ENCODE results near the gene TTF1.

The TTF1 gene, protein sequence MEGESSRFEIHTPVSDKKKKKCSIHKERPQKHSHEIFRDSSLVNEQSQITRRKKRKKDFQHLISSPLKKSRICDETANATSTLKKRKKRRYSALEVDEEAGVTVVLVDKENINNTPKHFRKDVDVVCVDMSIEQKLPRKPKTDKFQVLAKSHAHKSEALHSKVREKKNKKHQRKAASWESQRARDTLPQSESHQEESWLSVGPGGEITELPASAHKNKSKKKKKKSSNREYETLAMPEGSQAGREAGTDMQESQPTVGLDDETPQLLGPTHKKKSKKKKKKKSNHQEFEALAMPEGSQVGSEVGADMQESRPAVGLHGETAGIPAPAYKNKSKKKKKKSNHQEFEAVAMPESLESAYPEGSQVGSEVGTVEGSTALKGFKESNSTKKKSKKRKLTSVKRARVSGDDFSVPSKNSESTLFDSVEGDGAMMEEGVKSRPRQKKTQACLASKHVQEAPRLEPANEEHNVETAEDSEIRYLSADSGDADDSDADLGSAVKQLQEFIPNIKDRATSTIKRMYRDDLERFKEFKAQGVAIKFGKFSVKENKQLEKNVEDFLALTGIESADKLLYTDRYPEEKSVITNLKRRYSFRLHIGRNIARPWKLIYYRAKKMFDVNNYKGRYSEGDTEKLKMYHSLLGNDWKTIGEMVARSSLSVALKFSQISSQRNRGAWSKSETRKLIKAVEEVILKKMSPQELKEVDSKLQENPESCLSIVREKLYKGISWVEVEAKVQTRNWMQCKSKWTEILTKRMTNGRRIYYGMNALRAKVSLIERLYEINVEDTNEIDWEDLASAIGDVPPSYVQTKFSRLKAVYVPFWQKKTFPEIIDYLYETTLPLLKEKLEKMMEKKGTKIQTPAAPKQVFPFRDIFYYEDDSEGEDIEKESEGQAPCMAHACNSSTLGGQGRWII

DNA sequence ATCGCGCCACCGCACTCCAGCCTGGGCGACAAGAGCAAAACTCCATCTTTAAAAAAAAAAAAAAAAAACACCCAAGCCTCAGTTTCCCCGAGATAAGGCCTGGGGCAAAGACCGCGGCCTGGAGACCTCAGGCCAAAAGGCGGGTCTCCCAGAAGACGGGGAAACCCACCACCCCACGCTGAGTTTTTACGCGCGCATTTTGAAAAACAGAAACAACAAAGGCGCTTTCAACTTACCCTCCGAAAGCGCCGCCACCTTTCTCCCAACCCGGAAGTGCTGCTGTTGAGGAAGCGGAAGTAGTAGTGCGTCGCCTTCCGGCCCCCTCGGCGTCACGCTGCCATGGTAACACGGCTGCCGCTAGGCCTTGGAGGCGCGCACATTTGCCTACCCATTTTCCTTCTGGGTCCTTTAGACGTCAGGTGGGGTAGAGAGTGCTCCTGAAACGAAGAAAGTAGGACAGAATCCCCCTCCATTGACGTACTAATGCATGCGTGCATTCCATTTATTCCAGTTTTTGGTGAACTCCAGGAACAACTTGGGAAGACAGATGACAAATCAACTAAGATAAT, at the start of gene TTF1:
TTF1 (minus strand) TSS at position 287 of the 569 bp plus-strand sequence. CDS start 4,019 bp downstream, outside the sequence.
- Histone ChIP-seq H3K9ac (ENCODE audit: low read length in 5 of 5) (peak within 1 kb of the TSS; percentile 68 to 84 (median 81)), H3K36me3 (ENCODE audit: control insufficient read depth in 5 of 5, insufficient read depth in 5 of 5, low read length in 5 of 5) (peaks cover 0 to 15% (median 8%) of the 10 kb centered on the region in 5 donors), H3K27me3 (ENCODE audit: control insufficient read depth in 5 of 5, insufficient read depth in 4 of 5, low read length in 5 of 5) (peaks cover 16 to 25% (median 21%) of the 10 kb centered on the region in 5 donors), H3K4me3 (ENCODE audit: low read depth in 1 of 5, low read length in 5 of 5) (peak within 1 kb of the TSS; percentile 81 to 95 (median 88)), H3K4me1 (ENCODE audit: control insufficient read depth in 5 of 5, insufficient read depth in 5 of 5, low read length in 5 of 5) (peaks cover 5 to 46% (median 37%) of the 10 kb centered on the region in 5 donors), H3K9me3 (ENCODE audit: control insufficient read depth in 5 of 5, low read length in 5 of 5) (no peaks in the 10 kb centered on the region), H3K27ac (ENCODE audit: low read depth, low read length) (peak within 1 kb of the TSS; percentile 17)

DNA sequence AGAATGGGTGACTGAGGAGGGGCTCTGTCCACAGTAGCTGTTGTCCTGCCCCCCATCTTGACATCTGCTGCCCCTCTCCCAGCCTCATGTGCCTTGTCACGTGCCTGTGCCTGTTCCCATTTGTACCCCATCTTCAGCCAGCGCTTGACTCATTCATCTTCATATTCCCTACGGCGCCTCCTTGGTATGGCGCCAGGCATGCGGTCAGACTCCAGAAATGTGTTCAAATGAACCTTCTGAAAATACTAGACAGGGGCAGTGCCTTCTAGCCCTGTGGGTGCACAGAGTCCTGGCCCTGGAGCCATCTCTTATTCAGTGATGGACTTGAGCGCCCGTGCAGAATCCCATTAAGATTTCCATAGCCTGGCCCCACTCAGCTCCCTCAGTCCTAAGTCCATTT, 49.6 kb upstream of the TTF1 start:
- Histone ChIP-seq H3K9me3 (ENCODE audit: control insufficient read depth in 5 of 5, low read length in 5 of 5) (no peaks in the 10 kb centered on the region), H3K27ac (ENCODE audit: low read depth, low read length) (no peak overlapping the region), H3K4me1 (ENCODE audit: control insufficient read depth in 5 of 5, insufficient read depth in 5 of 5, low read length in 5 of 5) (no peaks in the 10 kb centered on the region), H3K27me3 (ENCODE audit: control insufficient read depth in 5 of 5, insufficient read depth in 4 of 5, low read length in 5 of 5) (peaks cover 0 to 26% (median 24%) of the 10 kb centered on the region in 5 donors), H3K9ac (ENCODE audit: low read length in 5 of 5) (no peak overlapping the region), H3K4me3 (ENCODE audit: low read depth in 1 of 5, low read length in 5 of 5) (no peak overlapping the region), H3K36me3 (ENCODE audit: control insufficient read depth in 5 of 5, insufficient read depth in 5 of 5, low read length in 5 of 5) (no peaks in the 10 kb centered on the region)

DNA sequence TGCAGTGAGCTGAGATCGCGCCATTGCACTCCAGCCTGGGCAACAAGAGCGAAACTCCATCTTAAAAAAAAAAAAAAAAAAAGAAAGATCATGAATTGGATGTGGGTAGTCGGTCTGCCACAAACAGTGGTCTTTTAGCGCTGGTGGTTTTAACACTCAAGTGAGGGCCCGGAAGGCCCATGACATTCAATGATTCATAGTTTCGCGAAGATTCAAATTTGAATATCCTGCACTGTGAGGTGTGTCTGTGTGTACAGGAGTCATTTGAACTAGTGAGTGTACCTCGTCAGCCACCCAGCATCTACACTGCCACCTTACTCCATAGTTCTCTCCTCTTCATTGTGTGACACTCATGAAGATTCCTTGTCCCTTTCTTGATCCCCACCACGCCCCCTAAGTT, 44.6 kb upstream of the TTF1 start:
- no peak overlapping the region for H3K27ac ChIP-seq (ENCODE audit: low read depth, low read length)
- no peak overlapping the region for H3K4me3 ChIP-seq (ENCODE audit: low read depth in 1 of 5, low read length in 5 of 5)
- no peaks in the 10 kb centered on the region for H3K36me3 ChIP-seq (ENCODE audit: control insufficient read depth in 5 of 5, insufficient read depth in 5 of 5, low read length in 5 of 5)
- H3K9me3 ChIP-seq (ENCODE audit: control insufficient read depth in 5 of 5, low read length in 5 of 5) = no peaks in the 10 kb centered on the region
- H3K27me3 ChIP-seq (ENCODE audit: control insufficient read depth in 5 of 5, insufficient read depth in 4 of 5, low read length in 5 of 5) = peaks cover 3 to 13% (median 7%) of the 10 kb centered on the region in 5 donors
- H3K4me1 ChIP-seq (ENCODE audit: control insufficient read depth in 5 of 5, insufficient read depth in 5 of 5, low read length in 5 of 5) = no peaks in the 10 kb centered on the region
- H3K9ac ChIP-seq (ENCODE audit: low read length in 5 of 5) = no peak overlapping the region

GRCh38 chr9:132447902-132448301, 41.3 kb upstream of the TTF1 start:
- H3K4me3 ChIP-seq (ENCODE audit: low read depth in 1 of 5, low read length in 5 of 5) = no peak overlapping the region

DNA sequence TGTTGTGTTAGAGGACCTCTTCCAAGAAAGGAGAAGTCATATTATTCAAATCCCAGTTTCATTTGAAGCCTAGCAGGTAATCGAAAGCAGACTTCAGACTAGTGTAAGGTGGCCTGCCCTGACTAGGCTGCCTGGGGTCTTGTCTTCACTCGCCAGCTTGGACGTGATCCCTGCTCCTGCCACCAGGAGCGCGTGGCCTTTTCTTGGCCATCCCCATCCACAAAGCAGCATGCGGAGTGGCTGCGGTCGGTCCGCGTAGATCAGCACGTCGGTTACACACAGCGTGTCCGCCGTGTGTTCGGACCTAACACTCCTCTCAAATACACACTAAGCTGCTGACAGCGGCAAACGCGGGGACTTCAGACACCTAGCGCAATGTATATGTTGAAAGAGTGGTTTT, 40.7 kb upstream of the TTF1 start:
- no peak overlapping the region for H3K4me3 ChIP-seq (ENCODE audit: low read depth in 1 of 5, low read length in 5 of 5)
- H3K9me3 ChIP-seq (ENCODE audit: control insufficient read depth in 5 of 5, low read length in 5 of 5) = no peaks in the 10 kb centered on the region
- no peaks in the 10 kb centered on the region for H3K36me3 ChIP-seq (ENCODE audit: control insufficient read depth in 5 of 5, insufficient read depth in 5 of 5, low read length in 5 of 5)
- H3K9ac ChIP-seq (ENCODE audit: low read length in 5 of 5) = no peak overlapping the region
- H3K4me1 ChIP-seq (ENCODE audit: control insufficient read depth in 5 of 5, insufficient read depth in 5 of 5, low read length in 5 of 5) = no peaks in the 10 kb centered on the region
- H3K27me3 ChIP-seq (ENCODE audit: control insufficient read depth in 5 of 5, insufficient read depth in 4 of 5, low read length in 5 of 5) = peaks cover under 1 to 22% (median 16%) of the 10 kb centered on the region in 5 donors
- H3K27ac ChIP-seq (ENCODE audit: low read depth, low read length) = no peak overlapping the region

More at GRCh38 chr9:132447902-132448301, 41.3 kb upstream of the TTF1 start:
- Histone ChIP-seq H3K9ac (ENCODE audit: low read length in 5 of 5) (no peak overlapping the region), H3K36me3 (ENCODE audit: control insufficient read depth in 5 of 5, insufficient read depth in 5 of 5, low read length in 5 of 5) (no peaks in the 10 kb centered on the region), H3K4me1 (ENCODE audit: control insufficient read depth in 5 of 5, insufficient read depth in 5 of 5, low read length in 5 of 5) (no peaks in the 10 kb centered on the region), H3K9me3 (ENCODE audit: control insufficient read depth in 5 of 5, low read length in 5 of 5) (no peaks in the 10 kb centered on the region), H3K27ac (ENCODE audit: low read depth, low read length) (no peak overlapping the region), H3K27me3 (ENCODE audit: control insufficient read depth in 5 of 5, insufficient read depth in 4 of 5, low read length in 5 of 5) (peaks cover 0 to 20% (median 15%) of the 10 kb centered on the region in 5 donors)

DNA sequence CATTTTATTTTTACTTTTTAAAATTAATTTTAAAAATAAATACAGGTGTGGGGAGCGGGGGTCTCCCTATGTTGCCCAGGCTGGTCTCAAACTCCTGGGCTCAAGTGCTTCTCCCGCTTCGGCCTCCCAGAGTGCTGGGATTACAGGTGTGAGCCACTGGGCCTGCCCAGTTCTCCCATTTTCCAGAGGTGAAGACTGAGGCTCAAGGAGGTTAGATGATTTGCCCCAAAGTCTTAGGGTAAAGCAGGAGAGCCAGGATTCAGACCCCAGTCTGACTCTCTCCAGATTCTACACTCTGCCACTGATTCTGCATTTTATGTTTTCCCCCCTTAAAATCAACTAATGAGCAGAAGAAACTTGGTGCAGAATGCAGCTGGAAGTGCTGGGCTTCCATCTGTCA, 40.2 kb upstream of the TTF1 start:
- Histone ChIP-seq H3K4me3 (ENCODE audit: low read depth in 1 of 5, low read length in 5 of 5) (no peak overlapping the region), H3K27ac (ENCODE audit: low read depth, low read length) (no peak overlapping the region), H3K9me3 (ENCODE audit: control insufficient read depth in 5 of 5, low read length in 5 of 5) (no peaks in the 10 kb centered on the region), H3K4me1 (ENCODE audit: control insufficient read depth in 5 of 5, insufficient read depth in 5 of 5, low read length in 5 of 5) (no peaks in the 10 kb centered on the region), H3K36me3 (ENCODE audit: control insufficient read depth in 5 of 5, insufficient read depth in 5 of 5, low read length in 5 of 5) (no peaks in the 10 kb centered on the region), H3K9ac (ENCODE audit: low read length in 5 of 5) (no peak overlapping the region), H3K27me3 (ENCODE audit: control insufficient read depth in 5 of 5, insufficient read depth in 4 of 5, low read length in 5 of 5) (peaks cover 5 to 27% (median 16%) of the 10 kb centered on the region in 5 donors)

GRCh38 chr9:132443951-132444607, 37.4 kb upstream of the TTF1 start:
- H3K4me3 ChIP-seq (ENCODE audit: low read depth in 1 of 5, low read length in 5 of 5) = no peak overlapping the region
- H3K27me3 ChIP-seq (ENCODE audit: control insufficient read depth in 5 of 5, insufficient read depth in 4 of 5, low read length in 5 of 5) = peaks cover 17 to 34% (median 19%) of the 10 kb centered on the region in 5 donors
- no peaks in the 10 kb centered on the region for H3K36me3 ChIP-seq (ENCODE audit: control insufficient read depth in 5 of 5, insufficient read depth in 5 of 5, low read length in 5 of 5)
- H3K9me3 ChIP-seq (ENCODE audit: control insufficient read depth in 5 of 5, low read length in 5 of 5) = no peaks in the 10 kb centered on the region
- no peak overlapping the region for H3K27ac ChIP-seq (ENCODE audit: low read depth, low read length)
- no peak overlapping the region for H3K9ac ChIP-seq (ENCODE audit: low read length in 5 of 5)
- peaks cover 0 to 1% (median 0%) of the 10 kb centered on the region in 5 donors for H3K4me1 ChIP-seq (ENCODE audit: control insufficient read depth in 5 of 5, insufficient read depth in 5 of 5, low read length in 5 of 5)

GRCh38 chr9:132441404-132441803, 34.8 kb upstream of the TTF1 start:
- Histone ChIP-seq H3K4me1 (ENCODE audit: control insufficient read depth in 5 of 5, insufficient read depth in 5 of 5, low read length in 5 of 5) (peaks cover 0 to 2% (median 0%) of the 10 kb centered on the region in 5 donors), H3K4me3 (ENCODE audit: low read depth in 1 of 5, low read length in 5 of 5) (no peak overlapping the region), H3K27me3 (ENCODE audit: control insufficient read depth in 5 of 5, insufficient read depth in 4 of 5, low read length in 5 of 5) (peaks cover 15 to 32% (median 18%) of the 10 kb centered on the region in 5 donors), H3K27ac (ENCODE audit: low read depth, low read length) (no peak overlapping the region), H3K36me3 (ENCODE audit: control insufficient read depth in 5 of 5, insufficient read depth in 5 of 5, low read length in 5 of 5) (no peaks in the 10 kb centered on the region), H3K9ac (ENCODE audit: low read length in 5 of 5) (no peak overlapping the region), H3K9me3 (ENCODE audit: control insufficient read depth in 5 of 5, low read length in 5 of 5) (no peaks in the 10 kb centered on the region)

GRCh38 chr9:132440735-132441134, 34.1 kb upstream of the TTF1 start:
- Histone ChIP-seq H3K27ac (ENCODE audit: low read depth, low read length) (no peak overlapping the region), H3K9me3 (ENCODE audit: control insufficient read depth in 5 of 5, low read length in 5 of 5) (no peaks in the 10 kb centered on the region), H3K27me3 (ENCODE audit: control insufficient read depth in 5 of 5, insufficient read depth in 4 of 5, low read length in 5 of 5) (peaks cover 15 to 32% (median 18%) of the 10 kb centered on the region in 5 donors), H3K4me3 (ENCODE audit: low read depth in 1 of 5, low read length in 5 of 5) (no peak overlapping the region), H3K4me1 (ENCODE audit: control insufficient read depth in 5 of 5, insufficient read depth in 5 of 5, low read length in 5 of 5) (peaks cover 0 to 2% (median 0%) of the 10 kb centered on the region in 5 donors), H3K9ac (ENCODE audit: low read length in 5 of 5) (no peak overlapping the region), H3K36me3 (ENCODE audit: control insufficient read depth in 5 of 5, insufficient read depth in 5 of 5, low read length in 5 of 5) (no peaks in the 10 kb centered on the region)
